AG04449 (cell line): Measurements from ENCODE around the gene PXYLP1.

Experiments used
- CTCF ChIA-PET: fragments of 350-600 bp; formaldehyde crosslinking; extraction: SDS; loops from one replicate; lab custom pipeline; 2021; ENCODE audit warnings: antibody characterized with exemption; lab: Yijun Ruan, JAX
- POLR2A ChIA-PET: fragments of 400-600, 350-600 bp; formaldehyde crosslinking; extraction: SDS; loops from one replicate; lab custom pipeline; 2020; ENCODE audit warnings: antibody characterized with exemption, inconsistent platforms; lab: Yijun Ruan, JAX
- DNase-seq: peaks from one replicate; pipeline ENCODE4 v3.0.0-alpha.2; 2010; ENCODE audit warnings: low read depth, low spot score
- H3K4me3 ChIP-seq: 2 replicates; pipeline ENCODE4 v1.5.1; 2011; ENCODE audit warnings: low read depth, mild to moderate bottlenecking, control low read depth, low read length
- TF ChIP-seq, protein P1 (sequence below): IDR thresholded peaks from one replicate; pipeline ENCODE4 v1.5.1; 2011; ENCODE audit warnings: mild to moderate bottlenecking, moderate library complexity, low read length, control low read depth, inconsistent platforms; ENCODE audit not compliant: insufficient read depth; ENCODE audit errors: missing control alignments

The PXYLP1 gene

GRCh38 chr3:141316851-141317250, 85.2 kb downstream of the PXYLP1 start:
- CTCF ChIA-PET = interaction anchor here (18.3 kb wide), 1 partner anchor 141 kb away, joined by 624 read pairs; no protein-coding TSS in a partner anchor
- H3K4me3 ChIP-seq = no peak overlapping the region
- no peak for DNase-seq
- TF ChIP-seq, protein P1, sequence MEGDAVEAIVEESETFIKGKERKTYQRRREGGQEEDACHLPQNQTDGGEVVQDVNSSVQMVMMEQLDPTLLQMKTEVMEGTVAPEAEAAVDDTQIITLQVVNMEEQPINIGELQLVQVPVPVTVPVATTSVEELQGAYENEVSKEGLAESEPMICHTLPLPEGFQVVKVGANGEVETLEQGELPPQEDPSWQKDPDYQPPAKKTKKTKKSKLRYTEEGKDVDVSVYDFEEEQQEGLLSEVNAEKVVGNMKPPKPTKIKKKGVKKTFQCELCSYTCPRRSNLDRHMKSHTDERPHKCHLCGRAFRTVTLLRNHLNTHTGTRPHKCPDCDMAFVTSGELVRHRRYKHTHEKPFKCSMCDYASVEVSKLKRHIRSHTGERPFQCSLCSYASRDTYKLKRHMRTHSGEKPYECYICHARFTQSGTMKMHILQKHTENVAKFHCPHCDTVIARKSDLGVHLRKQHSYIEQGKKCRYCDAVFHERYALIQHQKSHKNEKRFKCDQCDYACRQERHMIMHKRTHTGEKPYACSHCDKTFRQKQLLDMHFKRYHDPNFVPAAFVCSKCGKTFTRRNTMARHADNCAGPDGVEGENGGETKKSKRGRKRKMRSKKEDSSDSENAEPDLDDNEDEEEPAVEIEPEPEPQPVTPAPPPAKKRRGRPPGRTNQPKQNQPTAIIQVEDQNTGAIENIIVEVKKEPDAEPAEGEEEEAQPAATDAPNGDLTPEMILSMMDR = no peak
- POLR2A ChIA-PET = no interaction called here

DNA sequence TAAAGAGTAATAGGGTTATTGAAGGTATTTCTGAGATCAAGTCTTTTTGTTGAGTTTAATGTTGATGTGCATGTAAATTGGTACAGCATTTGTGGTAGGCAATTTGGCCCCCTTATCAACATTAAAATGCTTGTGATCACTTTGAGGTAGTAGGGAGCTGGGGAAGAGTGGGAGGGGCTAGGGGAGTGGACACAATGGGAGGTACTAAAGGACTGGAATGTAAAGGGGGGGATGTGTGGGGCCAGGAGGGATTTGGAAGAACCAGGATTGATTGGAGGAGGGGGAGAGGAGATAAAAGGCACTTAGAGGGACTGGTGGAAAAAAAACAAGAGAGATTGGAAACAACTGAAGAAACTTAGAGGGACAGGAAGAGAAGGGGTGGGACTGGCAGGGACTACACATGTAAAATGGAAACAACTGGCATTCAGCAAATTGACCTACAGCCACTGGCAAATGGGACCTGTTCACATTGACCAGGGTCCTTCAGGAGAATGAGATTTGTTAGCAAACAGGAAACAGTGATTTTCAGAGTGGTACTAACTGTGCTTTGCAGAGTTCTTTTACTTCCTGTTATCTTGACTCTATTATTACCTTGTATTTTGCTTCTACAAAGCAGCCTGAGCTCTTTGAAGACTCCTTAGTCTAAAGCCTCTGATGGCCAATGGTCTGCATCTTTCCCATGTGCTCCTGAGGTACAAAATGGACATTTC, 88.9 kb downstream of the PXYLP1 start:
- DNase-seq = no peak
- TF ChIP-seq, protein P1 = no peak
- ChIA-PET POLR2A (no interaction called here), CTCF (interaction anchor here (1.0 to 4.1 kb wide), 5 partner anchors 8 to 139 kb away, joined by 3 to 38 read pairs (median 6); no protein-coding TSS in a partner anchor)
- no peak overlapping the region for H3K4me3 ChIP-seq

DNA sequence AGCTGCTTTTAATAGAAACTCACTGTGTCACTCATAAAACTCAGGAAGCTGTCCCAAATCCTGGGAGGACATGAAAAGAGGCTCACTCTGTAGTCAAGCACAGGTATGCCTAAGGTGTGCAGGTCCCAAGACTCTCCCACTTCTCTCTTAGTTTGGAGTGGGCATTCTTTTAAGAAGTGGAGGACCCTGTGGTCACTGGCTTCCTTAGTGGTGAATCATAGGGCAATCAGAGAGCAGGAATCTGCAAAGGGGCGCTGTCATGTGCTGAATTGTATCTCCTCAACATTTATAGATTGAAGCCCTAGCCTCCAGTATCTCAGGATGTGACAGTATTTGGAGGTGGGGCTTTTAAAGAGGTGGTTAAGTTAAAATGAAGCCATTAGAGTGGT, 89.5 kb downstream of the PXYLP1 start:
- TF ChIP-seq, protein P1 = no peak
- ChIA-PET CTCF (interaction anchor here (1.0 to 4.1 kb wide), 6 partner anchors 8 to 138 kb away, joined by 3 to 38 read pairs (median 5); no protein-coding TSS in a partner anchor), POLR2A (no interaction called here)
- no peak overlapping the region for H3K4me3 ChIP-seq
- no peak for DNase-seq

GRCh38 chr3:141323936-141324704, 92.5 kb downstream of the PXYLP1 start:
- CTCF ChIA-PET = interaction anchor here (0.9 to 4.1 kb wide), 6 partner anchors 8 to 60 kb away, joined by 3 to 38 read pairs (median 6); no protein-coding TSS in a partner anchor
- POLR2A ChIA-PET = no interaction called here

DNA sequence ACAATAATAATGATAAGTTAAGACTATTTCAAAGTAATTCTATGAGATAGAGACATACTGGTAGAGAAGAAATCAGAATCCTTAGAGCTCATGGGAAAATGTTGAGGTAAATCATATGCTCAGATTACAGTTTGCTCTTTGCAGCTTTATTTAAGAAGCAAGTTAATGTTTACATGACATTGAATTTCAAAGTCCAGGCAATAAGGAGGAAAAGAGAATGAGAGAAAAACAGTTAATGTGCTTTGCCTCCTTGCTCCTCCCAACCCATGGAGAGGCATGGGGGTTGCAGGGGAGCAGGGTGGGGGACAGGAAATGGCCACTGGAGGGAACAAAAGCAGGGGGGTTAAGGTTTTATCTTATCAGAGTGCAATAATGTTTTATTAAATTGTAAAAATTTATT, 94.5 kb downstream of the PXYLP1 start:
- ChIA-PET POLR2A (no interaction called here), CTCF (interaction anchor here (0.9 to 1.5 kb wide), 4 partner anchors 8 to 133 kb away, joined by 3 to 9 read pairs (median 3); no protein-coding TSS in a partner anchor)
- H3K4me3 ChIP-seq = no peak overlapping the region
- no peak for DNase-seq
- TF ChIP-seq, protein P1 = no peak

More at GRCh38 chr3:141323936-141324704, 92.5 kb downstream of the PXYLP1 start:
- DNase-seq = no peak
- no peak overlapping the region for H3K4me3 ChIP-seq
- TF ChIP-seq, protein P1 = no peak

DNA sequence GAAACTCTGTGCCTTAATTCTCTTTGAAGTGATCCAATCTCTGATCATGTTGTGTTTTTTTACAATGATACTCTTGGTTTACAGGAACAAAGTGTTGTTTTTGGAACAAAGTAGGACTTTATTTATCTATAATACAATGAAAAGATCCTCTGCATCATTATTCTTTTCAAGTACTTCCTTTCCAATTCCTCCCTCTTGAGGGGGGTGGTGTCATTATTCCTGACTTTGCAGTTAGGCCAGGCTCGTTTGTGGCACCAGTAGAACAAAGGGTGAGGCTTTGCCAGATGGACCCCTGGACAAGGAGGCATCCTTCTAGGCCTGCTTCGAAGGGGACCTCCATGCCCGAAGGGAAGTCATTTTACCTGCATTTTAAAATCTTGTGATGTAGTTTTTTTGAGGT, 95.0 kb downstream of the PXYLP1 start:
- POLR2A ChIA-PET = no interaction called here
- no peak overlapping the region for H3K4me3 ChIP-seq
- no peak for DNase-seq
- TF ChIP-seq, protein P1 = no peak
- CTCF ChIA-PET = interaction anchor here (1.5 kb wide), 2 partner anchors 14 to 133 kb away, joined by 3 to 9 read pairs; no protein-coding TSS in a partner anchor
